NCI-H2081 (cell line): ENCODE measurements around the gene NR5A2.

ENCODE experiments used
- DNase-seq, 2 experiments: peaks; one replicate each; lab custom pipeline; 2025; lab: John Stamatoyannopoulos, UW

The NR5A2 gene

DNA sequence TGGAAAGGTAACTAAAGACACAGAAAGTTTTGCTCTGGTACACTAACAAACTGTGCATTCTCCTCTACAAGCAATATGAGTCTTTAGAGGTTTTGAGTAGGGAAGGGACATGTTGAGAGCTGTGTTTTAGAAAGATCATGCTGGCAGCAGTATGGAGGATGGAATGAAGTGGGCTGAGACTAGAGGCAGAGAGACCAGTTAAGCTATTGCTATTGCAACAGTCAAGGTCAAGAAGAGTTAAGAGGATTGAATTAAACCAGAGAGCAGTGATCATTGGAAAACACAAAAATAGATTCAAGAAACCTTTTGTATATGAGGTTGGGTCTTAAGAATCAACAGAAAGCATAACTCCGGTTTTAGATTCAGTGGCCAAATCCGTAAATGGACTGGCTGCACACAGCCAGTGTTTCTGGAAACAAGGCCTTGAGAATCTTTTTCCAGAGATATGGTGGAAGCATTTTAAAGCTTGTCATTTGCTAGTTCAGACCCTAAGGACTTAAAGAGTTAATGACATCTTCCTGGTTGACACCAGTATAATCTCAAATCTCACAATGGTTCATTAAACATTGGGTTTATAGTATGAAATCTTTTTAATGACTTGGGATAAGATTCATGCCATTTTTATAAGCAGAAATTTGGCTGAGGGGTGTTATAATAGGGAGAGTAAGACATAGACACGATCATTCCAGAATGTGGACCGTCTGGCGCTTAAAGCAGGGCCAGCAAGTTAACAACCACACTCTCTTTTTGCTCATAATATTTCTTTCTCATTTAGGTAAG is 177.9 kb downstream of the NR5A2 start:
- no peak for DNase-seq

DNA sequence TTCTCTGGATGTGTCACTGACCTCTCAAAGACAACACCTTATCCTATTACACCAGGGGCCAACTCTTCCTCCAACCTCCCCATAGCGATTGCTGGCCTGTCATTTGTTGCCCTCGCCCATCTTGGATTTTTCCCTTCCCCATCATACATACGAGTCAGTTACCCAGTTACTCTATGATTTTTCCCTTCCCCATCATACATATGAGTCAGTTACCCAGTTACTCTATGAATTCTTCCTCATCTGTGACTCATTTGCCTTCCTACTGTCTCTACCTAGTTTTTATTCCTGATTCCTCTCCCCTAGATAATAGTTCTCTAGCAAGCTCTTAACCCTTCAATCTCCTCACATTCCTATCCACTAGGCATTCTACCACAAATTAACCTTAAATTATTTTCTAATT is 178.8 kb downstream of the NR5A2 start:
- no peak for DNase-seq

DNA sequence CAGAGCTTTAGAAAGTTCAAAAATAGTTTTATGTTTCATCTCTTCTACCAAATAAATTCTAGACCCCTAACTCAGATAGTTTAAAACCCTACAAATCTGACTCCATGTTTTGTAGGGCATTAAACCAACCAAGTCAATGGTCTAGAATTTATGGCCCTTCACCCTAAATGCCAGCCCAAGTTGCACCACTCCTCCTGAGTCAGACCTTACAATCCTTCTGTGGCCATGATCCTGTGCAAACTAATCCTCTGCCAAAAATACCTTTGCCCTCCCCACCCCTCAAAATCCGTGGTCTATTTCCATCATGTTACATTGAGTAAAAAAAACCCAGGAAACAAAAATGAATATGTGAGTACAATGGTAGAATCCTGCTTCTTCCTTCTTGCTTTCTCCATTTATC is 179.3 kb downstream of the NR5A2 start:
- no peak for DNase-seq

DNA sequence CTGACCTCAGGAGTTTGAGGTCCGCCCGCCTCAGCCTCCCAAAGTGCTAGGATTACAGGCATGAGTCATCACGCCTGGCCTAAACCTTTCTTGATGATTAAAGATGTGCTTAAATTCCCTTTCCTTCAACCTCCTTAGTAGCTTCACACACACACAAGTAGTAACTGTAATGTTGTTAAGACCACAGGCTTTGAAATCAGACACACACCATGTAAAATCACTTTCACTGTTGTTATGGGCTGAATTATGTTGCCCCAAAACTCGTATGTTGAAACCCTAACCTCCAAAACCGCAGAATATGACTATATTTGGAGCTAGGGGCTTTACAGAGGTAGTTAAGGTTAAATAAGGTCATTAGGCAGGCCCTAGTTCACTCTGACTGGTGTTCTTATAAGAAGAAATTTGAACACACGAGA is 180.2 kb downstream of the NR5A2 start:
- DNase-seq = no peak

DNA sequence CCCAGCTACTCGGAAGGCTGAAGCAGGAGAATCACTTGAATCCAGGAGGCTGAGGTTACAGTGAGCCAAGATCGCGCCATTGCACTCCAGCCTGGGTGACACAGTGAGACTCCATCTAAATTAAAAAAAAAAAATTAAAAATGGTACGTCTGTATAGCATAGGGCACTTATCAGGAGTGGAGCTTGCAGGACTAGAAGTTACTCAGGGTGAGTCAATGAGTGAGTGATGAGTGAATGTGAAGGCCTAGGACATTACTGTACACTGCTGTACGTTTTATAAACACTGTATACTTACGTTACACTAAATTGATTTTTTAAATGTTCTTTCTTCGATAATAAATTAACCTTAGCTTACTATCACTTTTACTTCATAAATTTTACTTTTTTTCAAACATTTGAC is 183.6 kb downstream of the NR5A2 start:
- no peak for DNase-seq

DNA sequence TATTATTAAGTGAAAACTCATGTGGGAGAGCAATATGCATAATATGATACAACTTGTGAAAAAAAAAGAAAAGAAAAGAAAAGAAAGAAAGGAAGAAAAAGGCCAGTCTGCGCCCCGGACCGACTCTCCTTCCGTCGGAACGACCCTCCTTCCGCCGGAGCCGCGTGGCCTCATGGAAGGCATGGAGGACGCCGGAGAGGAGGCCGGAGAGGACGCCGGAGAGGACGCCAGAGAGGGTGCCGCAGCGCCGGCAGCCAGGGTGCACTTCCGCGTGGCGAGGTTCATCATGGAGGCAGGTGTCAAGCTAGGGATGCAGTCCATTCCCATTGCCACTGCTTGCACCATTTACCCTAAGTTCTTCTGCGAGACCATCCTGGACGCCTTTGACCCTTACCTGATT is 185.9 kb downstream of the NR5A2 start:
- no peak for DNase-seq

DNA sequence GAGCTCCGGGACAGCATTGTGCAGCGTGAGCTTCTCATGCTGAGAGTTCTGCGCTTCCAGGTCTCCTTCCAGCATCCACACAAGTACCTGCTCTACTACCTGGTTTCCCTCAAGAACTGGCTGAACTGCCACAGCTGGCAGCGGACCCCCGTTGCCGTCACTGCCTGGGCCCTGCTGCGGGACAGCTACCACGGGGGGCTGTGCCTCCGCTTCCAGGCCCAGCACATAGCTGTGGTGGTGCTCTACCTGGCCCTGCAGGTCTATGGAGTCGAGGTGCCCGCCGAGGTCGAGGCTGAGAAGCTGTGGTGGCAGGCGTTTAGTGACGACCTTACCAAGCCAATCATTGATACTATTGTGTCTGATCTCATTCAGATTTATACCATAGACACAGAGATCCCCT is 186.4 kb downstream of the NR5A2 start:
- no peak for DNase-seq

DNA sequence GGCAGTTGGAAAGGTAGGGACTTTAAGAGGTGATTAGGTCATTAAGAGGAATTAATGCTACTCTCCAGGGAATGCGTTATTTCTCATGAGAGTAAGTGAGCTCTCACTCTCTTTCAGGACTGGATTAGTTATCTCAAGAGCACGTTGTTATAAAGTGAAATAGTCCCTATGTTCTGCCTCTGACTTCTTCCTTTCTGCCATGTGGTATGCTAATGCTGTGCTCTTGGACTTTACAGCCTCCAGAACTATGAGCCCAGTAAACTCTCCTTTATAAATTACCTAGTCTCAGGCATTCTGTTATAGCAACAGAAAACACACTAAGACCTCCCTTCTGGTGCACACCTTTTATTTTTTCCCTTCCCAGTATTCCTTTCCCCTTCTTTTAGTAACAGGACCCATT is 187.8 kb downstream of the NR5A2 start:
- no peak for DNase-seq

DNA sequence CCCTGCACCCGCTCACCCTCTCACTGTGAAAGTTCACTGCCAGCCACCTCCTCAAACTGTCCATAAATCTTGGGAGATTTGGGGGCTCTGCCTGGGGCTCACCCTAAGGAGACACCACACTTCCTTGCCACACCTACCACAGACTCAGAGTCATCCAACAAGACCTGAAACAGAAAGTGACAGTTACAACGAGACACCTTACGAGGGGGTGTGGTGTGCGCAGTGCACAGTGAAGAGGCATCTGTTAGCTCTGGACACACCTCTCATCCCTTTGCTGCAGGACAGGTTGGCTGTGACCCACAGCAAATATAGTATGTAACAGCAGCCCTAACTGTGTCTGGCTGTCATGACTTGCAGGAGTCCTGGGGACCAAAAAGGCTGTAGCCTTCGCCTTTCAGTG is 190.2 kb downstream of the NR5A2 start:
- DNase-seq = no peak

DNA sequence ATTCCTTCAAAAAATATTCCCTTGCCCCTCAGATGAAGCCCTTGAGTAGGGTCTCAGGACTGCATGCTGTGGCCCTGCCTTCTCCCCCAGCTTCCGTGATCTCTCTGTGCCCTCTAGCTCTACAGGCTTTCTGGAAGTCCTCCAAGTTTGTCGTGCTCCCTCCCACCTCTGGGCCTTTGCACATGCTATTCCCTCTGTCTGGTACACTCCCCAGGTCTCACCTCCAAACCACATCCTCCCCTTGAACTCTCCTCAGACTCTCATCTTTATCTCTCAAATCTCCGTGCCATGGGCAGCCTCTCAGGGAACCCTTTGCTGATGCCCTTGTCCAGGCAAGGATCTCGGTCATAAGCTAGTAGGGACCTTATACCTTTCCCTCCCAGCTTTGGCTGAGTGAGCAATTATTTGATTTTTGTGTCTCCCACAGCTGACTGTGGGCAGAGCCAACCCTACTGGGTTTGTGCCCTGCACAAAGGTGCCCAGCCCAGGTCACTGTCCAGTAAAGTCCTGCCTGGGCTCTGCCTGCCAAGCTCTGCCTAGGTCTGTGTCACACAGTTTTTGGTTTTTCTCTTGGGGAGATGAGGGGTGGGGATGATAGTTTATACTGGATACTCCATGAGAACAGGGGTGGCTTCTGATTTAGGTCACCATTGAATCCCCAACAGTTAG is 194.2 kb downstream of the NR5A2 start:
- no peak for DNase-seq

DNA sequence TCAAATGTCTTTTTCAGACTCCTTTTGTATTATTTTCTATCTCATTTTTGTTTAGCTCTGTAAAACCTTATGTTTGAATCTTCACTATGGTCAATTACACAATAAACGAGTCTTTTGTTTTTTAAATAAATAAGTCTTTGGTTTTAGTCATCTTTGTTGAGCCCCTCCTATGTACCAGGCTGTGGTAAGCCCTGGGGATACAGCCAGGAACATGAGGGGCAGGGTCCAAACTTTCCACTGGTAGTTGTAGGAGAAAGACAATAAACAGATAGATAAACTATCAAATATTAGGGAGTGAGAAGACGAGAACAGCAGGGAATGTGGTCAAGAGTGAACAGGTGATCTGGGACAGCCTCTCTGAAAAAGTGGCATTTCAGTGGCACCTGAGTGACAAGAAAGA is 195.7 kb downstream of the NR5A2 start:
- no peak for DNase-seq

DNA sequence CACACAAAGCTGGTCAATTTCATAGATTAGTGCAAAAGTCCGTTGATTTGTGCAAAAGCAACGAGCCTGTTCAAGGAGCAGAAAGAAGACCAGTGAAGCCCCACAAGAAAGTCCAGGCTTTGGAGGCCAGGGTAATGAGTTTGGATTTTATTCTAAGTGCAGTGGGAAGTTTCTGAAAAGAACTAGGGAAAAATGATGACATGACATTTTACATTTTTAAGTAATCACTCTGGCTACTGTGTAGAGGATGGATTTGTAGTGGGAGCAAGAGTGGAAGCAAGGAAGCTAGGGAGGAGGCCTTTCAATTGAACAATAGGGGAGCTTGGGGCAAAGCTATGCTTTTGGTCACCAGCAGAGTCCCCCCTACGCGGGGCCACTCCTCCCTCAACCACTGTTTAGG is 196.1 kb downstream of the NR5A2 start:
- DNase-seq = no peak

DNA sequence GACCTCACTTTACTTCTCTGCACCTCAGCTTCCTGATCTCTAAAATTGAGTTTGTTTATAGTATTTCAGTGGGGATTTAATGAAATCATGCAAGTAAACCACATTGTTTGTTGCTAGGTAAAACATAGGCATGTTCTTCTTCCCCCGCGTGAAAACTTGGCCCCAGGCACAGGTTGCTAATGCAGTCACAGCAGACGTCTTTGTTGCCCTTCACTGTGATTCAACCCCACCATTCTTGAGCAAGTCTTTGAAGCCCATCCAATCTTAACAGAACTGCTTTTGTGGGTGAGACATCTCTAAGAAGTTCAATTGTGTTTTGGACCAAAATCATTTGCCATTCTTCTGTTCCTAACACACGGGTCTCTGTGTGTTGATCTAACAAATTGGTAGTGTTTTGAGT is 196.8 kb downstream of the NR5A2 start:
- no peak for DNase-seq

DNA sequence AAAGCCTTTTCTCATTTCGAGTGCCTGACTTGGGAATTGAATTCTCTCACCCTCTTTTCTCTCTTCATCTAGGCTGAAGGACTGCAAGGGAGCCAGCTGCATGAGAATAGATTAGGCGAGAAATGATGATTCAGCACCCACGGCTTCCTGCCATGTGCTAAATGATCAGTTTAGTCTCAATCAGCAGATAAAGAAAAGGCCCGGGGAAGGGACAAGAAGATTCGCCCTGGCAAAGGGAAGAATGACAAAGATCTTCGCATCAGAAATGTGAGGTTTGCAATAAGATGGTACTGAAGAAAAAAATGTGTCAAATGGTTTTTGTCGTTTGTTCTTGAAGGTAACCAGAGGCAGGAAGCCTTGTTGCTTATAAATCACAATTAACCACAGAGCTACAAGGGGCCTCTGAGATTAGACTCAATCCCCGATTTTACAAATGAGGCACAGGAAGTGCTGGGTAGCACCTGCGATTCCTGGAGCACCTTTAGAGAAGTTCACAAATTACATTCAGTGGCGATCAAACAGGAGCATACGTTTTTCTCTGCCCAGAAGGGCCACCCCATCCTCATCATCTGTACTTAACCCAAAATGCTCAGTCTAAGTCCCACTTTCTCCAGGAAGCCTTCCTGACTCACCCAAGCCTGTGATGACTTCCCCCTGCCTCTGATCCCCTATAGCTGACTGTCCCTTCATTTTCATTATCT is 198.9 kb downstream of the NR5A2 start:
- no peak for DNase-seq

DNA sequence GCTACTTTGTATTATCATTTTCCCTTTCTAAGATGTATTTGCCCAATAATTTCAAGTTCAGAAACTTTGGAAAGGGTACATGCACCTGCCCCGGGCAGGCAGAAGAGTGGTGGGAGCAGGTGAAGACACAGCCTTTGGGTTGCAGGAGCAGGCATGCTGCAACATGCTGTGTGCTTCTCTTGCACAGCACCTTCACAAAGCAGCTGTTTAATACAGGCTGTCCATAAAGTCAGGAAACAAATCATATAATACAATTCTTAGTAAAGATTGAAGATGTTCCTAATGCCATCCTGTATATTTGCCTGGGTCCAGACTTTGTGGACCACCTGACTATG is 199.4 kb downstream of the NR5A2 start:
- no peak for DNase-seq
